ENCODE measurements around the gene ARHGAP11A. TPM values are rescaled to one million over a fixed set of nuclear protein-coding genes. Genes with fewer than 3 reads are reported as not detected.

Gene ARHGAP11A
- total and polyA plus RNA-seq, 2 of the 8 experiments (the other 6 are each of a cell fraction or from before 2014, with no cell fraction given) = 8.1 to 112 TPM

DNA sequence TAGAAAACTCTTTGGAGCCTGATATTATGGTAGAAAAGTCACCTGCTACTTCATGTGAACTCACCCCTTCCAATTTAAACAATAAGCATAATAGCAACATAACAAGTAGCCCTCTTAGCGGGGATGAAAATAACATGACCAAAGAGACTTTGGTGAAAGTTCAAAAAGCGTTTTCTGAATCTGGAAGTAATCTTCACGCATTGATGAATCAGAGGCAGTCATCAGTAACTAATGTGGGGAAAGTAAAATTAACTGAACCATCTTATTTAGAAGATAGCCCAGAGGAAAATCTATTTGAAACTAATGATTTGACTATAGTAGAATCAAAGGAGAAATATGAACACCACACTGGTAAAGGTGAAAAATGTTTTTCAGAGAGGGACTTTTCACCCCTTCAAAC lies 21.1 kb downstream of the ARHGAP11A start (continued):
- TF ChIP-seq, protein P1, sequence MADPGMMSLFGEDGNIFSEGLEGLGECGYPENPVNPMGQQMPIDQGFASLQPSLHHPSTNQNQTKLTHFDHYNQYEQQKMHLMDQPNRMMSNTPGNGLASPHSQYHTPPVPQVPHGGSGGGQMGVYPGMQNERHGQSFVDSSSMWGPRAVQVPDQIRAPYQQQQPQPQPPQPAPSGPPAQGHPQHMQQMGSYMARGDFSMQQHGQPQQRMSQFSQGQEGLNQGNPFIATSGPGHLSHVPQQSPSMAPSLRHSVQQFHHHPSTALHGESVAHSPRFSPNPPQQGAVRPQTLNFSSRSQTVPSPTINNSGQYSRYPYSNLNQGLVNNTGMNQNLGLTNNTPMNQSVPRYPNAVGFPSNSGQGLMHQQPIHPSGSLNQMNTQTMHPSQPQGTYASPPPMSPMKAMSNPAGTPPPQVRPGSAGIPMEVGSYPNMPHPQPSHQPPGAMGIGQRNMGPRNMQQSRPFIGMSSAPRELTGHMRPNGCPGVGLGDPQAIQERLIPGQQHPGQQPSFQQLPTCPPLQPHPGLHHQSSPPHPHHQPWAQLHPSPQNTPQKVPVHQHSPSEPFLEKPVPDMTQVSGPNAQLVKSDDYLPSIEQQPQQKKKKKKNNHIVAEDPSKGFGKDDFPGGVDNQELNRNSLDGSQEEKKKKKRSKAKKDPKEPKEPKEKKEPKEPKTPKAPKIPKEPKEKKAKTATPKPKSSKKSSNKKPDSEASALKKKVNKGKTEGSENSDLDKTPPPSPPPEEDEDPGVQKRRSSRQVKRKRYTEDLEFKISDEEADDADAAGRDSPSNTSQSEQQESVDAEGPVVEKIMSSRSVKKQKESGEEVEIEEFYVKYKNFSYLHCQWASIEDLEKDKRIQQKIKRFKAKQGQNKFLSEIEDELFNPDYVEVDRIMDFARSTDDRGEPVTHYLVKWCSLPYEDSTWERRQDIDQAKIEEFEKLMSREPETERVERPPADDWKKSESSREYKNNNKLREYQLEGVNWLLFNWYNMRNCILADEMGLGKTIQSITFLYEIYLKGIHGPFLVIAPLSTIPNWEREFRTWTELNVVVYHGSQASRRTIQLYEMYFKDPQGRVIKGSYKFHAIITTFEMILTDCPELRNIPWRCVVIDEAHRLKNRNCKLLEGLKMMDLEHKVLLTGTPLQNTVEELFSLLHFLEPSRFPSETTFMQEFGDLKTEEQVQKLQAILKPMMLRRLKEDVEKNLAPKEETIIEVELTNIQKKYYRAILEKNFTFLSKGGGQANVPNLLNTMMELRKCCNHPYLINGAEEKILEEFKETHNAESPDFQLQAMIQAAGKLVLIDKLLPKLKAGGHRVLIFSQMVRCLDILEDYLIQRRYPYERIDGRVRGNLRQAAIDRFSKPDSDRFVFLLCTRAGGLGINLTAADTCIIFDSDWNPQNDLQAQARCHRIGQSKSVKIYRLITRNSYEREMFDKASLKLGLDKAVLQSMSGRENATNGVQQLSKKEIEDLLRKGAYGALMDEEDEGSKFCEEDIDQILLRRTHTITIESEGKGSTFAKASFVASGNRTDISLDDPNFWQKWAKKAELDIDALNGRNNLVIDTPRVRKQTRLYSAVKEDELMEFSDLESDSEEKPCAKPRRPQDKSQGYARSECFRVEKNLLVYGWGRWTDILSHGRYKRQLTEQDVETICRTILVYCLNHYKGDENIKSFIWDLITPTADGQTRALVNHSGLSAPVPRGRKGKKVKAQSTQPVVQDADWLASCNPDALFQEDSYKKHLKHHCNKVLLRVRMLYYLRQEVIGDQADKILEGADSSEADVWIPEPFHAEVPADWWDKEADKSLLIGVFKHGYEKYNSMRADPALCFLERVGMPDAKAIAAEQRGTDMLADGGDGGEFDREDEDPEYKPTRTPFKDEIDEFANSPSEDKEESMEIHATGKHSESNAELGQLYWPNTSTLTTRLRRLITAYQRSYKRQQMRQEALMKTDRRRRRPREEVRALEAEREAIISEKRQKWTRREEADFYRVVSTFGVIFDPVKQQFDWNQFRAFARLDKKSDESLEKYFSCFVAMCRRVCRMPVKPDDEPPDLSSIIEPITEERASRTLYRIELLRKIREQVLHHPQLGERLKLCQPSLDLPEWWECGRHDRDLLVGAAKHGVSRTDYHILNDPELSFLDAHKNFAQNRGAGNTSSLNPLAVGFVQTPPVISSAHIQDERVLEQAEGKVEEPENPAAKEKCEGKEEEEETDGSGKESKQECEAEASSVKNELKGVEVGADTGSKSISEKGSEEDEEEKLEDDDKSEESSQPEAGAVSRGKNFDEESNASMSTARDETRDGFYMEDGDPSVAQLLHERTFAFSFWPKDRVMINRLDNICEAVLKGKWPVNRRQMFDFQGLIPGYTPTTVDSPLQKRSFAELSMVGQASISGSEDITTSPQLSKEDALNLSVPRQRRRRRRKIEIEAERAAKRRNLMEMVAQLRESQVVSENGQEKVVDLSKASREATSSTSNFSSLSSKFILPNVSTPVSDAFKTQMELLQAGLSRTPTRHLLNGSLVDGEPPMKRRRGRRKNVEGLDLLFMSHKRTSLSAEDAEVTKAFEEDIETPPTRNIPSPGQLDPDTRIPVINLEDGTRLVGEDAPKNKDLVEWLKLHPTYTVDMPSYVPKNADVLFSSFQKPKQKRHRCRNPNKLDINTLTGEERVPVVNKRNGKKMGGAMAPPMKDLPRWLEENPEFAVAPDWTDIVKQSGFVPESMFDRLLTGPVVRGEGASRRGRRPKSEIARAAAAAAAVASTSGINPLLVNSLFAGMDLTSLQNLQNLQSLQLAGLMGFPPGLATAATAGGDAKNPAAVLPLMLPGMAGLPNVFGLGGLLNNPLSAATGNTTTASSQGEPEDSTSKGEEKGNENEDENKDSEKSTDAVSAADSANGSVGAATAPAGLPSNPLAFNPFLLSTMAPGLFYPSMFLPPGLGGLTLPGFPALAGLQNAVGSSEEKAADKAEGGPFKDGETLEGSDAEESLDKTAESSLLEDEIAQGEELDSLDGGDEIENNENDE (IDR thresholded peaks at IDR 0.05; ENCODE audit: insufficient replicate concordance, low read length) = no peak
- no peak for TF ChIP-seq RNF2 (IDR thresholded peaks at IDR 0.05; ENCODE audit: borderline replicate concordance, low read depth, low read length, missing control alignments, poor library complexity, severe bottlenecking)
